Cardiac fibroblast (primary cell): ENCODE results near the gene PRPF31.
A peak's percentile ranks its signal among the peaks of the same experiment; 100 is the strongest.

Experiments used
- DNase-seq, 2 donors: peaks; one replicate each; pipeline versions ENCODE4 v3.0.0 to v3.0.0-alpha.2; 2010; ENCODE audit warnings: low read depth in 2 of 2
- H3K4me3 ChIP-seq, 2 donors: replicated peaks in 1 of 2; 1 replicate in 1 of 2; 2 replicates in 1 of 2; pipeline ENCODE4 v1.5.1; 2011; ENCODE audit warnings: low read depth in 2 of 2, low read length in 2 of 2, mild to moderate bottlenecking in 2 of 2, moderate library complexity in 1 of 2
- CTCF ChIP-seq: IDR thresholded peaks from one replicate; pipeline ENCODE4 v1.5.1; 2011; ENCODE audit warnings: low read depth, mild to moderate bottlenecking, low read length, inconsistent platforms

The PRPF31 gene

GRCh38 chr19:54127688-54128440 is 12.3 kb downstream of the PRPF31 start:
- no peak for TF ChIP-seq CTCF
- no peak overlapping the region for H3K4me3 ChIP-seq

GRCh38 chr19:54128441-54128725 is 12.8 kb downstream of the PRPF31 start:
- H3K4me3 ChIP-seq = no peak overlapping the region
- no peak for TF ChIP-seq CTCF
- DNase-seq = no peak

More at GRCh38 chr19:54127688-54128440, 12.3 kb downstream of the PRPF31 start:
- DNase-seq = no peak

GRCh38 chr19:54128796-54129616 is 13.5 kb downstream of the PRPF31 start:
- DNase-seq = no peak
- H3K4me3 ChIP-seq = no peak overlapping the region
- TF ChIP-seq CTCF = no peak

- no peak for TF ChIP-seq CTCF
- DNase-seq = no peak
- H3K4me3 ChIP-seq = no peak overlapping the region
Observed at GRCh38 chr19:54129617-54129996, 14.1 kb downstream of the PRPF31 start.

- no peak for TF ChIP-seq CTCF
- no peak overlapping the region for H3K4me3 ChIP-seq
- peak in 1 of 2 donors; percentile 11 for DNase-seq
Observed at GRCh38 chr19:54133312-54133956, 17.9 kb downstream of the PRPF31 start.

- no peak overlapping the region for H3K4me3 ChIP-seq
- DNase-seq = no peak
- no peak for TF ChIP-seq CTCF
Observed at GRCh38 chr19:54133957-54134590, 18.5 kb downstream of the PRPF31 start.
